Measurements from ENCODE around the gene NRM.

The NRM gene

GRCh38 chr6:30654798-30655742 is 35.7 kb downstream of the NRM start:
- TF ChIP-seq ZFP30 (CRISPR knock-in tag; IDR thresholded peaks at IDR 0.05), result no peak
- TF ChIP-seq TSHZ2 (CRISPR knock-in tag; IDR thresholded peaks at IDR 0.05), result no peak
- TF ChIP-seq PATZ1 (CRISPR knock-in tag; IDR thresholded peaks at IDR 0.05; ENCODE audit: borderline replicate concordance), result no peak
- no peak for TF ChIP-seq ZNF8 (CRISPR knock-in tag; IDR thresholded peaks at IDR 0.05)
- no peak for TF ChIP-seq OSR1 (CRISPR knock-in tag; IDR thresholded peaks at IDR 0.05)
- TF ChIP-seq ESRRG (CRISPR knock-in tag; IDR thresholded peaks at IDR 0.05), result no peak
- TF ChIP-seq ARNTL (CRISPR knock-in tag; IDR thresholded peaks at IDR 0.05; ENCODE audit: borderline replicate concordance, low read depth), result no peak
- TF ChIP-seq, protein P1, sequence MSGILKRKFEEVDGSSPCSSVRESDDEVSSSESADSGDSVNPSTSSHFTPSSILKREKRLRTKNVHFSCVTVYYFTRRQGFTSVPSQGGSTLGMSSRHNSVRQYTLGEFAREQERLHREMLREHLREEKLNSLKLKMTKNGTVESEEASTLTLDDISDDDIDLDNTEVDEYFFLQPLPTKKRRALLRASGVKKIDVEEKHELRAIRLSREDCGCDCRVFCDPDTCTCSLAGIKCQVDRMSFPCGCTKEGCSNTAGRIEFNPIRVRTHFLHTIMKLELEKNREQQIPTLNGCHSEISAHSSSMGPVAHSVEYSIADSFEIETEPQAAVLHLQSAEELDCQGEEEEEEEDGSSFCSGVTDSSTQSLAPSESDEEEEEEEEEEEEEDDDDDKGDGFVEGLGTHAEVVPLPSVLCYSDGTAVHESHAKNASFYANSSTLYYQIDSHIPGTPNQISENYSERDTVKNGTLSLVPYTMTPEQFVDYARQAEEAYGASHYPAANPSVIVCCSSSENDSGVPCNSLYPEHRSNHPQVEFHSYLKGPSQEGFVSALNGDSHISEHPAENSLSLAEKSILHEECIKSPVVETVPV (CRISPR knock-in tag; IDR thresholded peaks at IDR 0.05), result no peak
- TF ChIP-seq, protein P2, sequence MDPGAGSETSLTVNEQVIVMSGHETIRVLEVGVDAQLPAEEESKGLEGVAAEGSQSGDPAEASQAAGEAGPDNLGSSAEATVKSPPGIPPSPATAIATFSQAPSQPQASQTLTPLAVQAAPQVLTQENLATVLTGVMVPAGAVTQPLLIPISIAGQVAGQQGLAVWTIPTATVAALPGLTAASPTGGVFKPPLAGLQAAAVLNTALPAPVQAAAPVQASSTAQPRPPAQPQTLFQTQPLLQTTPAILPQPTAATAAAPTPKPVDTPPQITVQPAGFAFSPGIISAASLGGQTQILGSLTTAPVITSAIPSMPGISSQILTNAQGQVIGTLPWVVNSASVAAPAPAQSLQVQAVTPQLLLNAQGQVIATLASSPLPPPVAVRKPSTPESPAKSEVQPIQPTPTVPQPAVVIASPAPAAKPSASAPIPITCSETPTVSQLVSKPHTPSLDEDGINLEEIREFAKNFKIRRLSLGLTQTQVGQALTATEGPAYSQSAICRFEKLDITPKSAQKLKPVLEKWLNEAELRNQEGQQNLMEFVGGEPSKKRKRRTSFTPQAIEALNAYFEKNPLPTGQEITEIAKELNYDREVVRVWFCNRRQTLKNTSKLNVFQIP (CRISPR knock-in tag; IDR thresholded peaks at IDR 0.05; ENCODE audit: borderline replicate concordance, low read depth), result no peak
- no peak for TF ChIP-seq GLIS3 (CRISPR knock-in tag; IDR thresholded peaks at IDR 0.05)
- TF ChIP-seq RARB (CRISPR knock-in tag; IDR thresholded peaks at IDR 0.05), result no peak
- no peak for TF ChIP-seq TCF4 (CRISPR knock-in tag; IDR thresholded peaks at IDR 0.05; ENCODE audit: borderline replicate concordance)
- no peak for ATAC-seq

GRCh38 chr6:30651143-30651542 is 39.6 kb downstream of the NRM start:
- TF ChIP-seq BACH2 (CRISPR knock-in tag; IDR thresholded peaks at IDR 0.05; ENCODE audit: borderline replicate concordance) (no peak), ZNF565 (CRISPR knock-in tag; conservative IDR thresholded peaks at IDR 0.05; ENCODE audit: low read depth) (no peak), GLIS3 (CRISPR knock-in tag; IDR thresholded peaks at IDR 0.05) (no peak), CREB5 (CRISPR knock-in tag; IDR thresholded peaks at IDR 0.05; ENCODE audit: low read depth) (no peak), TSHZ2 (CRISPR knock-in tag; IDR thresholded peaks at IDR 0.05) (no peak), ISL1 (CRISPR knock-in tag; IDR thresholded peaks at IDR 0.05) (no peak), ZNF8 (CRISPR knock-in tag; IDR thresholded peaks at IDR 0.05) (no peak), ZC3H10 (CRISPR knock-in tag; IDR thresholded peaks at IDR 0.05) (no peak), PATZ1 (CRISPR knock-in tag; IDR thresholded peaks at IDR 0.05; ENCODE audit: borderline replicate concordance) (no peak), SNAI2 (CRISPR knock-in tag; IDR thresholded peaks at IDR 0.05) (no peak), ESRRG (CRISPR knock-in tag; IDR thresholded peaks at IDR 0.05) (no peak), ZNF70 (CRISPR knock-in tag; IDR thresholded peaks at IDR 0.05) (no peak), ARNTL (CRISPR knock-in tag; IDR thresholded peaks at IDR 0.05; ENCODE audit: borderline replicate concordance, low read depth) (no peak), OSR1 (CRISPR knock-in tag; IDR thresholded peaks at IDR 0.05) (no peak)
- TF ChIP-seq, protein P2 (CRISPR knock-in tag; IDR thresholded peaks at IDR 0.05; ENCODE audit: borderline replicate concordance, low read depth), result no peak
- TF ChIP-seq, protein P1 (CRISPR knock-in tag; IDR thresholded peaks at IDR 0.05), result no peak
- no peak for ATAC-seq

All from SK-N-SH treated with all-trans-retinoic acid at 6 μM for 48 hours (cell line).